C4-2B (cell line): ENCODE data around the gene RIIAD1.

Source experiments
- ZFX ChIP-seq: fragments of 450-650 bp; IDR thresholded peaks from 2 replicates; pipeline ENCODE4 v1.6.1; 2017
- TF ChIP-seq, protein P1 (sequence below): fragments of 450-650 bp; conservative IDR thresholded peaks from 2 replicates; pipeline ENCODE4 v1.5.1; 2017; ENCODE audit warnings: mild to moderate bottlenecking

DNA sequence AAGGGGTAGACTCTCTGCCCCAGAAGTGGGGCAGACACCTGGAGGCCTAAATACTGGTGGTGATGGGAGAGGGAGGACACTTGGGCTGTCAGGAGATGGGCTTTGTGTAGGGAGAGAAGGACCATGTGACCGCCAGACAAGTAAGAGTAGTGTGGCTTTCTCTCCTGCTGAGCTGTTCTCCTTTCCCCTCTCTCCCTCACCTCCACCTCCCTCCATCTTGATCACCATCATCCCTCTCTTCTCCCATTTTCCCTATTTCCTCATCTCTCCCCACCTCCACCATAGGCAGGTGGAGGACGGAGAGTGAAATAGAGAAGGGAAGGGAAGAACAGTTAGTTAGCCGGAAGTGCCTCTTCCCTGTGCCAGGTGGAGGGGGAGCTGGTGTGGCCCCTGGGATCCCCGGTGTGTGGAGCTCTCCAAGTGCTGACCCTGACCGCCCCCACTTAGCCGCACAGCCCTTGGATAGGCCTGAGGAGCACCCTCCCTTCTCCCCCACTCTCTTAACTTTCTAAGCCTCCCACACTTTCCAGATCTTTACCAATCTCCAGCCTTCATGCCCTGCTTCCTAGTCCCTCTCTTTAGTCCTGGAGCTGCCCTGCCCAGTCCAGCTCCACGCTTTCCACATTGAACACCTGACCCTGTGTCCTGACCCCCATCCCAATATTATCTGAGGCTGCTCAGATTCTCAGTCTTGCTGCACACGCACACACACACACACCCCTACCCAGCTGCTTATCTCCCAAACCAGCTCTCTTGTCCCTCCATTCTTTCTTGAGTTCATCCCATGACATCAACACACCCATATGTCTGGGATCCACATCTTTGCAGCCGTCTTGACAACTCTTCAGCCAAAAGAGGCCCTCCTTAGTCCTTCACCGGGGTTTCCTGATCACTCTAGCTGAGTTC, 6.2 kb upstream of the RIIAD1 start:
- TF ChIP-seq, protein P1, sequence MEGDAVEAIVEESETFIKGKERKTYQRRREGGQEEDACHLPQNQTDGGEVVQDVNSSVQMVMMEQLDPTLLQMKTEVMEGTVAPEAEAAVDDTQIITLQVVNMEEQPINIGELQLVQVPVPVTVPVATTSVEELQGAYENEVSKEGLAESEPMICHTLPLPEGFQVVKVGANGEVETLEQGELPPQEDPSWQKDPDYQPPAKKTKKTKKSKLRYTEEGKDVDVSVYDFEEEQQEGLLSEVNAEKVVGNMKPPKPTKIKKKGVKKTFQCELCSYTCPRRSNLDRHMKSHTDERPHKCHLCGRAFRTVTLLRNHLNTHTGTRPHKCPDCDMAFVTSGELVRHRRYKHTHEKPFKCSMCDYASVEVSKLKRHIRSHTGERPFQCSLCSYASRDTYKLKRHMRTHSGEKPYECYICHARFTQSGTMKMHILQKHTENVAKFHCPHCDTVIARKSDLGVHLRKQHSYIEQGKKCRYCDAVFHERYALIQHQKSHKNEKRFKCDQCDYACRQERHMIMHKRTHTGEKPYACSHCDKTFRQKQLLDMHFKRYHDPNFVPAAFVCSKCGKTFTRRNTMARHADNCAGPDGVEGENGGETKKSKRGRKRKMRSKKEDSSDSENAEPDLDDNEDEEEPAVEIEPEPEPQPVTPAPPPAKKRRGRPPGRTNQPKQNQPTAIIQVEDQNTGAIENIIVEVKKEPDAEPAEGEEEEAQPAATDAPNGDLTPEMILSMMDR: no peak
- TF ChIP-seq ZFX: no peak
